Ureter (tissue), 1 donor: ENCODE results near the gene OR6C2. TPM values are rescaled to one million over a fixed set of nuclear protein-coding genes. Genes with fewer than 3 reads are reported as not detected.
"Not testable (repeated sequence)": the region's sequence is repeated elsewhere in the genome, so short reads cannot be mapped to it uniquely, and the experiment has no call there.

Experiments
- DNase-seq: peaks from one replicate; pipeline ENCODE4 v3.0.0-alpha.2; 2020; ENCODE audit warnings: low spot score
- total RNA-seq: library from RNA; stranded (reverse); gene quantifications from one replicate; pipeline ENCODE4 v1.2.4, GENCODE V29; 2023
- donor health status: DM: yes; HTN: yes; CAD: no.

OR6C2 gene
- total RNA-seq, 1 donor from 2014 or later = 1.2 TPM

- DNase-seq = no peak
Observed at GRCh38 chr12:55472264-55472663, 28.4 kb downstream of the OR6C2 start.

GRCh38 chr12:55479136-55479535, 35.3 kb downstream of the OR6C2 start:
- not testable (repeated sequence) for DNase-seq

DNA sequence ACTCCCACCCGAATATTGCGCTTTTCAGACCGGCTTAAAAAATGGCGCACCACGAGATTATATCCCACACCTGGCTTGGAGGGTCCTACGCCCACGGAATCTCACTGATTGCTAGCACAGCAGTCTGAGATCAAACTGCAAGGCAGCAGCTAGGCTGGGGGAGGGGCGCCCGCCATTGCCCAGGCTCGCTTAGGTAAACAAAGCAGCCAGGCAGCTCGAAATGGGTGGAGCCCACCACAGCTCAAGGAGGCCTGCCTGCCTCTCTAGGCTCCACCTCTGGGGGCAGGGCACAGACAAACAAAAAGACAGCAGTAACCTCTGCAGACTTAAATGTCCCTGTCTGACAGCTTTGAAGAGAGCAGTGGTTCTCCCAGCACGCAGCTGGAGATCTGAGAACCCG, 40.4 kb downstream of the OR6C2 start:
- not testable (repeated sequence) for DNase-seq

- DNase-seq = no peak
Observed at GRCh38 chr12:55492078-55492477, 48.2 kb downstream of the OR6C2 start, which contains the start of gene OR6C68. OR6C68 (plus strand) TSS chr12:55492378; CDS start chr12:55492378, 0 bp downstream.

- no peak for DNase-seq
Observed at GRCh38 chr12:55495490-55495889, 51.6 kb downstream of the OR6C2 start.

DNA sequence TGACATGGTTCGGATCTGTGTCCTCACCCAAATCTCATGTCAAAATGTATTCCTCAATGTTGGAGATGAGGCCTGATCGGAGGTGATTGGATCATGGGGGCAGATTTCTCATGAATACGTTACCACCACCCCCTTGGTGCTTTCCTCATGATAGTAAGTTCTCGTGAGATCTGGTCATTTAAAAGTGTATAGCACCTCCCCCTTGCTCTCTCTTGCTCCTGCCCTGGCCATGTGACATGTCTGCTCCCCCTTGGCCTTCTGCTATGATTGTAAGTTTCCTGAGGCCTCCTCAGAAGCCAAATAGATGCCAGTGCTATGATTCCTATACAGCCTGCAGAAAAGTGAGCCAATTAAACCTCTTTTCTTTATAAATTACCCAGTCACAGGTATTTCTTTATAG, 55.4 kb downstream of the OR6C2 start:
- DNase-seq = no peak

GRCh38 chr12:55499810-55500252, 56.0 kb downstream of the OR6C2 start:
- no peak for DNase-seq

DNA sequence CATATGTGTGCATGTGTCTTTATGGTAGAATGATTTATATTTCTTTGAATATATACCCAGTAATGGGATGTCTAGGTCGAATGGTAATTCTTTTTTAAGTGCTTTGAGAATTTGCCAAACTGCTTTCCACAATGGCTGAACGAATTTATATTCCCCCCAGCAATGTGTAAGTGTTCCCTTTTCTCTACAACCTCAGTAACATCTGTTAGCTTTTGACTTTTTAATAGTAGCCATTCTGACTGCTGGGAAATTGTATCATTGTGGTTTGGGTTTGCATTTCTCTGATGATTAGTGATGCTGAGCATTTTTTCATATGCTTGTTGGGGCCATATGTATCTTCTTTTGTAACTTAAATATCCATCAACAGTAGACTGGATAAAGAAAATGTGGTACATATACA, 57.7 kb downstream of the OR6C2 start:
- no peak for DNase-seq

Other genes with a start within 250 kb of the OR6C2 start
- not detected for gene OR10A7, start 223.1 kb upstream of the OR6C2 start, total RNA-seq
- not detected for gene OR6C74, start 199.5 kb upstream of the OR6C2 start, total RNA-seq
- gene OR6C6, start 147.5 kb upstream of the OR6C2 start, total RNA-seq = not detected
- not detected for gene OR6C1, start 129.7 kb upstream of the OR6C2 start, total RNA-seq
- gene OR6C3, start 113.3 kb upstream of the OR6C2 start, total RNA-seq = not detected
- not detected for gene OR6C75, start 81.1 kb upstream of the OR6C2 start, total RNA-seq
- gene OR6C65, start 43.5 kb upstream of the OR6C2 start, total RNA-seq = not detected
- gene OR6C76, start 17.8 kb upstream of the OR6C2 start, total RNA-seq = not detected
- gene OR6C70, start 26.1 kb downstream of the OR6C2 start, total RNA-seq = not detected
- gene OR6C68, start 48.3 kb downstream of the OR6C2 start, total RNA-seq = not detected
- gene OR6C4, start 105.5 kb downstream of the OR6C2 start, total RNA-seq = not detected
- gene OR2AP1, start 128.4 kb downstream of the OR6C2 start, total RNA-seq = not detected
- gene OR10P1, start 192.8 kb downstream of the OR6C2 start, total RNA-seq = not detected